A549 (cell line): Measurements from ENCODE around the gene RPS23. TPM values are rescaled to one million over a fixed set of nuclear protein-coding genes. Genes with fewer than 3 reads are reported as not detected.

Experiments used
- ATAC-seq, 2 experiments: fragments of 200-7000 bp in 1 of 2; fragments of >200 bp in 1 of 2; cut with Nextera tagmentation in 1 of 2; cut with Tn5 transposase in 1 of 2; 3 replicates each; pipeline versions ENCODE4 v1.8.0 to v1.9.1; 2018 to 2020; ENCODE audit warnings: mild to moderate bottlenecking in 1 of 2, moderate library complexity in 1 of 2
- CTCF ChIA-PET: fragments of 300-600 bp; sonication (Branson Sonifier 250); formaldehyde crosslinking; extraction: SDS; loops from one replicate; lab custom pipeline; 2021; ENCODE audit warnings: antibody characterized with exemption, inconsistent platforms; lab: Yijun Ruan, JAX
- POLR2A ChIA-PET: fragments of 350-600 bp; formaldehyde crosslinking; extraction: SDS; loops from one replicate; lab custom pipeline; 2021; ENCODE audit warnings: antibody characterized with exemption, inconsistent platforms; lab: Yijun Ruan, JAX
- DNase-seq, 2 experiments: peaks; one replicate each; pipeline versions ENCODE4 v3.0.0 to v3.0.0-alpha.2; 2011 to 2016; ENCODE audit warnings: low read depth in 1 of 2, low spot score in 1 of 2
- FAIRE-seq: peaks from 2 replicates; lab custom pipeline; 2011; peaks lifted over from hg19 to GRCh38; lab: Jason Lieb, UNC
- H3K27ac ChIP-seq, 2 experiments: fragments of >200 bp; sonication (Bioruptor Twin); formaldehyde crosslinking; 3 replicates each; pipeline ENCODE4 v1.5.1; 2016 to 2017
- H3K4me1 ChIP-seq: fragments of >200 bp; sonication (Bioruptor Twin); formaldehyde crosslinking; 3 replicates; pipeline ENCODE4 v1.6.1; 2016
- H3K4me2 ChIP-seq: fragments of >200 bp; sonication (Bioruptor Twin); formaldehyde crosslinking; 3 replicates; pipeline ENCODE4 v1.6.1; 2016
- H3K4me3 ChIP-seq: fragments of >200 bp; sonication (Bioruptor Twin); formaldehyde crosslinking; 3 replicates; pipeline ENCODE4 v1.5.1; 2016
- H3K9me3 ChIP-seq: fragments of >200 bp; sonication (Bioruptor Twin); formaldehyde crosslinking; 3 replicates; pipeline ENCODE4 v1.6.1; 2016
- ATOH8 ChIP-seq: fragments of 250-450 bp; sonication (Bioruptor Pico); IDR thresholded peaks from 2 replicates; pipeline ENCODE4 v1.5.0; 2020; ENCODE audit warnings: low read depth, mild to moderate bottlenecking, moderate library complexity
- CTCF ChIP-seq: fragments of >200 bp; sonication (Bioruptor Twin); formaldehyde crosslinking; IDR thresholded peaks from 3 replicates; pipeline ENCODE4 v1.5.1; 2016
- EHMT2 ChIP-seq: fragments of 200-600 bp; sonication (generic); IDR thresholded peaks from 2 replicates; pipeline ENCODE4 v1.6.1; 2016; ENCODE audit warnings: antibody characterized with exemption, low read depth, mild to moderate bottlenecking, moderate library complexity
- FOXS1 ChIP-seq: fragments of 250-450 bp; sonication (Bioruptor Pico); IDR thresholded peaks from 2 replicates; pipeline ENCODE4 v1.5.0; 2020; ENCODE audit warnings: mild to moderate bottlenecking, moderate library complexity
- HOXB13 ChIP-seq: fragments of 250-450 bp; sonication (Bioruptor Pico); IDR thresholded peaks from 2 replicates; pipeline ENCODE4 v1.5.0; 2020; ENCODE audit warnings: low read depth, mild to moderate bottlenecking, moderate library complexity
- KDM1A ChIP-seq: fragments of 200-600 bp; sonication (generic); IDR thresholded peaks from 2 replicates; pipeline ENCODE4 v1.6.1; 2016; ENCODE audit warnings: low read depth, mild to moderate bottlenecking
- MAFK ChIP-seq: fragments of 450-650 bp; IDR thresholded peaks from 2 replicates; pipeline ENCODE4 v1.6.1; 2014; ENCODE audit not compliant: partially characterized antibody
- NPAS2 ChIP-seq: fragments of 250-450 bp; sonication (Bioruptor Pico); IDR thresholded peaks from 2 replicates; pipeline ENCODE4 v1.8.0; 2022; ENCODE audit warnings: mild to moderate bottlenecking, moderate library complexity, borderline replicate concordance
- POLR2AphosphoS2 ChIP-seq: conservative IDR thresholded peaks from 2 replicates; pipeline ENCODE4 v1.6.1; 2012; ENCODE audit warnings: low read length, improper control_type of control experiment, inconsistent platforms
- RAD21 ChIP-seq, 2 experiments: fragments of >200 bp in 1 of 2; sonication (Bioruptor Twin) in 1 of 2; formaldehyde crosslinking in 1 of 2; IDR thresholded peaks in 1 of 2; conservative IDR thresholded peaks in 1 of 2; 2 replicates in 1 of 2; 3 replicates in 1 of 2; pipeline ENCODE4 v1.6.1; 2012 to 2018; ENCODE audit warnings: inconsistent platforms in 1 of 2
- SMC3 ChIP-seq: fragments of >200 bp; sonication (Bioruptor Twin); formaldehyde crosslinking; IDR thresholded peaks from 3 replicates; pipeline ENCODE4 v1.6.1; 2018; ENCODE audit warnings: inconsistent platforms
- ZNF302 ChIP-seq: fragments of 250-450 bp; sonication (Bioruptor Pico); IDR thresholded peaks from 2 replicates; pipeline ENCODE4 v1.9.0; 2021; ENCODE audit warnings: inconsistent platforms, mild to moderate bottlenecking, moderate library complexity
- ZSCAN20 ChIP-seq: fragments of 250-450 bp; sonication (Bioruptor Pico); IDR thresholded peaks from 2 replicates; pipeline ENCODE4 v1.8.0; 2022; ENCODE audit warnings: mild to moderate bottlenecking, moderate library complexity
- WGBS: methylation state at CpG from one replicate; pipeline ENCODE4 v1.1.6; 2017; ENCODE audit errors: missing lambda C conversion rate; 5-methylcytosine and 5-hydroxymethylcytosine counted together
- polyA plus RNA-seq, 4 experiments: library from polyadenylated mRNA; depleted of rRNA in 3 of 4; stranded (reverse); fragments of >200 nt; fragmentation: RNase III in 1 of 4; extraction: RNeasy Plus Mini Kit Qiagen cat#74134 plus additional on column Dnase treatment in 1 of 4; gene quantifications; 2 replicates in 3 of 4; 3 replicates in 1 of 4; pipeline ENCODE4 v1.2.3, GENCODE V29; 2011 to 2017
- small RNA-seq, 6 experiments: library from RNA; depleted of rRNA; stranded (forward); fragments of <200 nt; gene quantifications; one replicate each; pipeline ENCODE3, GENCODE V24; 2012

RPS23 gene
- polyA plus RNA-seq, 2 of the 4 experiments (the other 2 are of a cell fraction), result 4,112 to 5,033 TPM

- TF ChIP-seq HOXB13 (CRISPR knock-in tag) (no peak), FOXS1 (CRISPR knock-in tag) (no peak), ZSCAN20 (CRISPR knock-in tag) (no peak)
Observed at GRCh38 chr5:82234885-82235284, 43.3 kb downstream of the RPS23 start (continued).

GRCh38 chr5:82225525-82226172, 52.5 kb downstream of the RPS23 start:
- peak overlapping the region; percentile 12; the same call in 1 of the 3 replicates for H3K4me2 ChIP-seq
- ChIA-PET POLR2A (no interaction called here), CTCF (interaction anchor here (0.7 to 3.1 kb wide), 42 partner anchors 8 to 938 kb away, joined by 3 to 31 read pairs (median 4); partner anchors contain the start of genes SSBP2 and ZCCHC9)
- no peaks in the 10 kb centered on the region for H3K4me1 ChIP-seq
- no peak for TF ChIP-seq ATOH8 (CRISPR knock-in tag)
- peak; percentile 80 for TF ChIP-seq SMC3
- peak; percentile 18 for TF ChIP-seq MAFK
- no peak for TF ChIP-seq ZNF302 (CRISPR knock-in tag)
- TF ChIP-seq EHMT2, result 0 out of 2 replicates have a peak, but pooled peaks have one; percentile 21
- peak; percentile 90 for TF ChIP-seq CTCF
- no peak for TF ChIP-seq NPAS2 (CRISPR knock-in tag)
- peak; percentile 87 to 93 for TF ChIP-seq RAD21 (conservative IDR thresholded peaks at IDR 0.05 in 1 of 2, IDR thresholded peaks at IDR 0.05 in 1 of 2)
- no peak for TF ChIP-seq POLR2AphosphoS2
- no peak for TF ChIP-seq KDM1A
- WGBS, result 22% methylated on average over 7 of the region's 7 CpGs
- H3K27ac ChIP-seq, result no peak overlapping the region
- FAIRE-seq (peak; percentile 78), ATAC-seq (peak; percentile 93 to 98), DNase-seq (peak; percentile 41 to 62)
- H3K4me3 ChIP-seq, result no peak overlapping the region
- H3K9me3 ChIP-seq, result no peaks in the 10 kb centered on the region

Small RNA genes within 50 kb of the gene (small RNA-seq; reads per million reads assigned to genes)
- gene AC010598.1, result 0 reads per million in 6 experiments
